Endothelial cell (in vitro differentiated cells): Measurements from ENCODE around the gene NGEF. TPM values are rescaled to one million over a fixed set of nuclear protein-coding genes. Genes with fewer than 3 reads are reported as not detected.

Experiments used
- DNase-seq: peaks from one replicate; pipeline ENCODE4 v3.0.0; 2021; ENCODE audit warnings: low spot score
- H3K27ac Mint-ChIP-seq: one replicate; pipeline ENCODE4 v1.8.0; 2021; ENCODE audit warnings: mixed read lengths, inconsistent platforms; ENCODE audit not compliant: unreplicated experiment
- H3K27me3 Mint-ChIP-seq: one replicate; pipeline ENCODE4 v1.8.0; 2021; ENCODE audit warnings: mild to moderate bottlenecking, moderate library complexity, mixed read lengths, inconsistent platforms; ENCODE audit not compliant: unreplicated experiment
- H3K36me3 Mint-ChIP-seq: one replicate; pipeline ENCODE4 v1.8.0; 2021; ENCODE audit warnings: mild to moderate bottlenecking, low read depth, mixed read lengths, inconsistent platforms; ENCODE audit not compliant: unreplicated experiment
- H3K4me1 Mint-ChIP-seq: one replicate; pipeline ENCODE4 v1.8.0; 2021; ENCODE audit warnings: mild to moderate bottlenecking, mixed read lengths, inconsistent platforms; ENCODE audit not compliant: unreplicated experiment
- H3K4me3 Mint-ChIP-seq: one replicate; pipeline ENCODE4 v1.8.0; 2021; ENCODE audit warnings: mild to moderate bottlenecking, mixed read lengths, inconsistent platforms; ENCODE audit not compliant: unreplicated experiment
- H3K9me3 Mint-ChIP-seq: one replicate; pipeline ENCODE4 v1.8.0; 2021; ENCODE audit warnings: mixed read lengths, inconsistent platforms; ENCODE audit not compliant: unreplicated experiment
- CTCF ChIP-seq: fragments of 200-600 bp; sonication (generic); IDR thresholded peaks from one replicate; pipeline ENCODE4 v1.5.0; 2021; ENCODE audit warnings: antibody characterized with exemption; ENCODE audit not compliant: unreplicated experiment
- total RNA-seq: library from RNA; stranded (reverse); fragmentation: NEBNext Ultra II Directional; extraction: Animal tissue kit (Norgen Biotek cat#: 25700); gene quantifications from one replicate; pipeline ENCODE4 v1.2.1, GENCODE V29; 2021; ENCODE audit not compliant: unreplicated experiment

The NGEF gene
- total RNA-seq, 1 donor from 2014 or later: 1.4 TPM

GRCh38 chr2:232876161-232876977 is 136.7 kb downstream of the NGEF start:
- Mint-ChIP-seq H3K4me1 (peaks cover 9% of the 10 kb centered on the region), H3K27ac (no peak overlapping the region), H3K36me3 (peaks cover 8% of the 10 kb centered on the region), H3K9me3 (no peaks in the 10 kb centered on the region), H3K4me3 (no peak overlapping the region), H3K27me3 (peaks cover 22% of the 10 kb centered on the region)
- peak; percentile 38 for DNase-seq
- TF ChIP-seq CTCF: peak; percentile 18

DNA sequence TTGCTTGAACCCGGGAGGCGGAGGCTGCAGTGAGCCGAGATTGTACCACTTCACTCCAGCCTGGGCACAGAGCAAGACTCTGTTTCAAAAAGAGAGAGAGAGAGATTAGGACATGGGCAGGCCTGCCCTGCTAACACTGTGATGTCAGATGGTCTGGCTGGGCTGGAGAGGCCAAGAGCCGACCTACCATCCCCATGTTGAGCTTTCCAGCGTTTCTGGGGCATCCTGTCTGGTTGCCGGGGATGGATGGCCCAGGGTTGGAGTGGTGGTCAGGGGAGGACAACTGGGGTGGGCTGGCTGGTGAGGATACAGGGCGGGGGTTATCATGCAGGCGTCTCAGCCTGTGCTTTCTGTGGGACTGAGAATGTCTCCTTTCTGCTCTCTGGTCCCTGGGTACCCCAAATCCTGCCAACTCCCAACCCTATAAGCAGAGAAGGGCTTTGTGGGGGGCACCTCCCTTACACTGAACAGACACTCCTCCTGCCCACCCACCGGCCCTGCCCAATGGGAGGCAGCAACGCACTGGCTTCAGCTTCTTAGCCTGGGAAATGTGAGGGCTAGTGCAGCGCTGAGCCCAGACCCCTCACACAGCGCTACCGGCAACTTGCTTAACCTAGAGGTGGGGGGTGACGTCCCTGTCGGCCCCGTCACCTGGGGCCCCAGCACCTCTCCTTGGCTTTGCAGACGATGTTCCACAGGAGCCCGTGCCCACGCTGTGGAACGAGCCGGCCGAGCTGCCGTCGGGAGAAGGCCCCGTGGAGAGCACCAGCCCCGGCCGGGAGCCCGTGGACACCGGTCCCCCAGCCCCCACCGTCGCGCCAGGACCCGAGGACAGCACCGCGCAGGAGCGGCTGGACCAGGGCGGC is 137.6 kb downstream of the NGEF start:
- H3K27ac Mint-ChIP-seq: no peak overlapping the region
- peak; percentile 37 for DNase-seq
- TF ChIP-seq CTCF: no peak
- H3K27me3 Mint-ChIP-seq: peaks cover 22% of the 10 kb centered on the region
- H3K36me3 Mint-ChIP-seq: peaks cover 8% of the 10 kb centered on the region
- no peaks in the 10 kb centered on the region for H3K9me3 Mint-ChIP-seq
- peaks cover 9% of the 10 kb centered on the region for H3K4me1 Mint-ChIP-seq
- H3K4me3 Mint-ChIP-seq: peak overlapping the region; percentile 69

- H3K27ac Mint-ChIP-seq: no peak overlapping the region
- no peak for TF ChIP-seq CTCF
- peaks cover 22% of the 10 kb centered on the region for H3K27me3 Mint-ChIP-seq
- peaks cover 8% of the 10 kb centered on the region for H3K36me3 Mint-ChIP-seq
- H3K9me3 Mint-ChIP-seq: no peaks in the 10 kb centered on the region
- peaks cover 10% of the 10 kb centered on the region for H3K4me1 Mint-ChIP-seq
- DNase-seq: no peak
- H3K4me3 Mint-ChIP-seq: peak overlapping the region; percentile 69
Observed at GRCh38 chr2:232874677-232875223, 138.3 kb downstream of the NGEF start.

GRCh38 chr2:232873909-232874641 is 139.0 kb downstream of the NGEF start:
- H3K27ac Mint-ChIP-seq: no peak overlapping the region
- H3K4me3 Mint-ChIP-seq: peak overlapping the region; percentile 27
- peaks cover 8% of the 10 kb centered on the region for H3K36me3 Mint-ChIP-seq
- H3K27me3 Mint-ChIP-seq: peaks cover 24% of the 10 kb centered on the region
- DNase-seq: no peak
- H3K9me3 Mint-ChIP-seq: no peaks in the 10 kb centered on the region
- TF ChIP-seq CTCF: no peak
- peaks cover 17% of the 10 kb centered on the region for H3K4me1 Mint-ChIP-seq
